Measurements from ENCODE around the gene CKS1B. TPM values are rescaled to one million over a fixed set of nuclear protein-coding genes. Genes with fewer than 3 reads are reported as not detected.

CKS1B gene
- total RNA-seq, 1 donor from 2014 or later, result 43.1 TPM

DNA sequence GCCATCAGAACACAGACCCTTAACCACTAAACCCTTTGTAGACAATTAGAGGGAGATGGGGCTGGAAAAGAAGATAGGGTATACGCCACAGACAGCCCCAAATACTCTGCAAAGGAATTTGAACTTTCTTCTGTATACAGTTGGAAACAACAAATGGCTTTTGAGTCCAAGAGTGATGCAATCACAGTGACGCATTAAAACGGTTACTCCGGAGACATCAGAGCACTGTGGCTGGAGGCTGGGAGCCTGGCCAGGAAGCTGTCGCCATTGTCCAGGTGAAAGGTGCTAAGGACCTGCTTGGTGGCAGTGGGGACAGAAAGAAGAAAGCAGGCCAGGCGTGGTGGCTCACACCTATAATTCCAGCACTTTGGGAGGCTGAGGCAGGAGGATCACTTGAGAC is 12.8 kb downstream of the CKS1B start:
- no peak for DNase-seq

DNA sequence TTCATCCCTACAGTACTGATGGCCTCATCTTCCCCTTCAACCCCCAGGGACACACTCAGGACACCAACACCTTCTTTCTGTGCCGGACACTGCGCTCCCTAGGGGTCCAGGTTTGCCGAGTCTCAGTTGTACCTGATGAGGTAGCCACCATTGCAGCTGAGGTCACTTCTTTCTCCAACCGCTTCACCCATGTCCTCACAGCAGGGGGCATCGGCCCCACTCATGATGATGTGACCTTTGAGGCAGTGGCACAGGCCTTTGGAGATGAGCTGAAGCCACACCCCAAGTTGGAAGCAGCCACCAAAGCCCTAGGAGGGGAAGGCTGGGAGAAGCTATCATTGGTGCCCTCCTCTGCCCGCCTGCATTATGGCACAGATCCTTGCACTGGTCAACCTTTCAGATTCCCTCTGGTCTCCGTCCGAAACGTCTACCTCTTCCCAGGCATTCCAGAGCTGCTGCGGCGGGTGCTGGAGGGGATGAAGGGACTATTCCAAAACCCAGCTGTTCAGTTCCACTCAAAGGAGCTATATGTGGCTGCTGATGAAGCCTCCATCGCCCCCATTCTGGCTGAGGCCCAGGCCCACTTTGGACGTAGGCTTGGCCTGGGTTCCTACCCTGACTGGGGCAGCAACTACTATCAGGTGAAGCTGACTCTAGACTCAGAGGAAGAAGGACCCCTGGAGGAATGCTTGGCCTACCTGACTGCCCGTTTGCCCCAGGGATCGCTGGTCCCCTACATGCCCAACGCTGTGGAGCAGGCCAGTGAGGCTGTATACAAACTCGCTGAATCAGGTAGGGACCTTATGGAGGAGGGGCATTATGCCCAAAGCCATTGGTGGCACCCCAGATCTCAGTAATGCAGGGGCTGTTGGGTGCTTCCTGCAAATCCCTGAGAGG is 13.8 kb downstream of the CKS1B start:
- DNase-seq, result no peak

DNA sequence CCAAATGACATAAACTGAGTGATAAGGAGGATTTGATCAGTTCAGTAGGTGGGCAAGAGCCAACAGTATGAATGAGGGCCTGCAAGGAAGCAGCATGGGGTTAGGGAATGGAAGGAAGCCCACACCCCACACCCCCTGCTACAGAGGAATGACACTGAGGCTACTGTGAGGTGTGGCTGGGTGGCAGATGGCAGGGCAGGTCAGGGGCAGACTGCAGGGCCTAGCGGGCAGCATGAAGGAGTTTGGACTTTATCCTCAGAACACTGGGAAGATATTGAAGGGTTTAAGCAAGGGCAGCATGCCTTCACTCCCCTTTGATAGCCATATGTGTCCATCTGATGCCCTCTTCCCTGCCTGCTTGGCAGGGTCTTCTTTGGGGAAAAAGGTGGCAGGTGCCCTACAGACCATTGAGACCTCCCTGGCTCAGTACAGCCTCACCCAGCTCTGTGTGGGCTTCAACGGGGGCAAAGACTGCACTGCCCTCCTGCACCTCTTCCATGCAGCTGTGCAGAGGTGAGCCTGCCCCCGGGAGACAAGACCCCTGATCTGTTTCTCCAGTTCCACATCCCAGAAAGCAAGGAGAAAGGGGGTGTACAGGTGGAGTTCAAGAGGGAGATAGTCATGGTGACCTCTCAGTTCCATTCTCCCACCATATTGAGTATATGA is 14.8 kb downstream of the CKS1B start:
- DNase-seq, result no peak

DNA sequence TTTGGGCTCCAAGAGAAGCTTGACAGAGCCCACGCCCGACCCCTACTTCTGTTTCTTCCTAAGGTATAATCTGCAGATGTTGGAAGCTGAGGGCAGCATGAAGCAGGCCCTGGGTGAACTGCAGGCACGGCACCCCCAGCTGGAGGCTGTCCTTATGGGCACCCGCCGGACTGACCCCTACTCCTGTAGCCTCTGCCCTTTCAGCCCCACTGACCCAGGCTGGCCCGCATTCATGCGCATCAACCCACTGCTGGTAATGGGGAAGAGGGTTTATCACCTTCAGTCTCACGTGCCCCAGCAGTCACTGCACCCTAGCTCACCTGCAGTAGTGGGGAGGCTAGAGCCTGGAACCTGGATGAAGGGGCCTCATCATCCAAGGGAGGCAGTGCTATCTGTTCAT is 15.8 kb downstream of the CKS1B start:
- no peak for DNase-seq

DNA sequence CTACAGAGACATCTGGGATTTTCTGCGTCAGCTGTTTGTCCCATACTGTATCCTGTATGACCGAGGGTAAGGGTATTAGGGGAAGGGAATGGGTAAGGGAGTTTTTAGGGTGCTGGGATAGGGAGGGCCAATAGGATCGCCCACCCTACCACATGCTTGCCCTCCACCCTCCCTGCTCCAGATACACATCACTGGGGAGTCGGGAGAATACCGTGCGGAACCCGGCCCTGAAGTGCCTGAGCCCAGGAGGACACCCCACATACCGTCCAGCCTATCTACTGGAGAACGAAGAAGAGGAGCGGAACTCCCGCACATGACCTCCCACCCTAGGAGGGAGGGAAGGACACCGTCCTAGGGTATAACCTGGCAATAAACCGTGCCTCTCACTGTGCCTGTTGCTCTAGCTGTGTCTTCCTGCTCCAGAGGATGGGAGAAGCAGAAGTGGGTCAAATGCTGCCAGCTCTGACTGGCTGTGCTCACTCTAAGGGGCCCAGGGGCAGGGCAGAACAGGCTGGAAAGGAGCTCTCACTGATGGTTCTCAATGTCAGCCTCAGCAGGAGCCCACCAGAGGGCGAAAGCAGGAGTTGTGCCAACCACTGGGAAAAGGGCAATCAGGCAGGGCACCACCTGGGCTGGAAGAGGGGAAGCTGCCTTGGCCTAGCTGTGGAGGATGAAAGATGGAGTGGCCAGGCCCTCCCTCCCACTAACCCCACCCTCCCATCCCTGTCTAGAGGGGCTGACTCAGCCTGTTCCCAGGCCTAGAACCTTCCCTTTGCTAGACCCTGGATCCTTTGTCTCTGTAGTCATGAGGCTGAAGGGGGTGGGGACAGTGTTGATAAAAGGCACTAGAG is 18.5 kb downstream of the CKS1B start:
- no peak for DNase-seq

DNA sequence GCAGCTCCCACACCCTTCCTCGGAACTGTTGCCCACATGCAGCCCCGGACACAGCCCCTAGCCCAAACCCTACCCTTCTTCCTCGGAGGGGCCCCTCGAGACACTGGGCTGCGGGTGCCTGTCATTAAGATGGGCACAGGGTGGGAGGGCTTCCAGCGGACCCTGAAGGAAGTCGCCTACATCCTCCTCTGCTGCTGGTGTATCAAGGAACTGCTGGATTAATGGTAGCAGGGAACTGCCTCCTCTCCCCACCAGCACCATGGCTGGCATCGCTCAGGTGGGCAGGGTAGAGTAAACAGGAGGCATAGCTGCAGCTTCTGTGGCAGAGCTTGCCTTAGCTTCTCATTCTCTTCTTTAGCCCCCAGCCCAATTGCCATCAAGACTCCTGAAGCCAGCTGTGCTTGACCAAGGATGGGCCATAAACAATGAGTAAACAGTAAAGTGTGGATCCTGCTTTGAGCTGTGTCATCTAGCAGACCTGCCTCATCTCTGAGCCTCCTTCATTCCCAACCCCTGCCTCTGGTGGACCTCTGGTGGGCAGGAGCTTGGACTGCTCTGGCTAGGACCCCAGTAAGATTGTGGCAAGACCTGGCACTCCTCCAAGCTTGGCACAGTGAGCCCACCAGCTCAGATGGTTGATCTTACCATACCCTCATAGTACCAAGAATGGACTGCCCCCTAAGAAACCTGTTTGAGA is 19.2 kb downstream of the CKS1B start, which contains the start of gene LENEP:
TSS of gene LENEP (plus strand) at position 15 of the 697 bp plus-strand sequence. CDS start at position 37, 22 bp downstream.
- DNase-seq, result no peak

DNA sequence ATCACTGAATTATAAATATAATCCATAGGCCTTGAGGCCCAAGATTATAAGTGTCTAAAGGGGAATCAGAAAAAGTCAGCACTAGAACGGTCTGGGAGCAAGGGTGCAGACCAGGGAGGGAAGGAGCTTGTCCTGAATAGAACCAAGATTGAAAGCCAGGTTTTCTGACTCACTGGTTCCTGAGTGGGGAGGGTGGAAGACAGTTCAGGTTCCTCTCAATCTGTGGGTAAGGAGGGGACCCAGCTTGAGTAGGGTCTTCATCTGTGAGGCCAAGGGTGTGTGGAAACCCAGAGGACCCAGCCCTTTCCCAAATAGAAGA is 19.7 kb downstream of the CKS1B start:
- DNase-seq, result no peak

DNA sequence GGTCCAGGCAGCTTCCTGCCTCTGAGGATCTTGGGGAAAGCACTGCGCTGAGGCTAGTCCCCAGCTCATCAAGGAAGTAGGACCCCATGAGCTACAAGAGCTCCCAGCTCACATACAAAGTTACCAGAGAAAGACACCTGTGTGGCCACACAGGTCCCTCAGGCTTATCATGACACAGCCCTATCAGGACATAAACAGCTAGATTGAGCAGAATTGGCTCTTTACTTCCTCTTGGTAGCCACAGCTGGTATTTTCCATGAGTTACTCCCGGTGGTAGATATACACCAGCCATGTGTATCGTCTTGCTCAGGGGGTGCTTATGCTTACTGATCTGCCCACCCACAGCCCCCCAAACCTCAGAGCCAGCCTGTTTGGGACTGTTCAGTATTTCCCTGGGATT is 20.1 kb downstream of the CKS1B start:
- DNase-seq, result no peak

DNA sequence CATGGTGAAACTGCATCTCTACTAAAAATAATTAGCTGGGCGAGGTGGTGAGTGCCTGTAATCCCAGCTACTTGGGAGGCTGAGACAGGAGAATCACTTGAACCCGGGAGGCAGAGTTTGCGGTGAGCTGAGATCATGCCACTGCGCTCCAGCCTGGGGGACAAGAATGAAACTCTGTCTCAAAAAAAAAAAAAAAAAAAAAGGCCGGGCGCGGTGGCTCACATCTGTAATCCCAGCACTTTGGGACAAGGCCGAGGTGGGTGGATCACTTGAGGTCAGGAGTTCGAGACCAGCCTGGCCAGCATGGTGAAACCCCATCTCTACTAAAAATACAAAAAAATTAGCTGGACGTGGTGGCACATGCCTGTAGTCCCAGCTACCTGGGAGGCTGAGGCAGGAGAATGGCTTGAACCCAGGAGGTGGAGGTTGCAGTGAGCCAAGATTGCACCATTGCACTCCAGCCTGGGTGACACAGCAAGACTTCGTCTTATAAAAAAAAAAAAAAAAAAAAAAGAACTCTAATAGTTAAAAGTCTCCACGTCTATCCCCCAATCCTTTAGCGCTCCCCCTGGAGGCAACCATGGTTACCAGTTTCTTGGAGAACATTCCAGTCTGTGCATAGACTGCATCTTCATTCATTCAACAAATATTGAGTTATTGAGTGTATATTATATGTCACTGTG is 21.0 kb downstream of the CKS1B start:
- DNase-seq, result peak; percentile 32

DNA sequence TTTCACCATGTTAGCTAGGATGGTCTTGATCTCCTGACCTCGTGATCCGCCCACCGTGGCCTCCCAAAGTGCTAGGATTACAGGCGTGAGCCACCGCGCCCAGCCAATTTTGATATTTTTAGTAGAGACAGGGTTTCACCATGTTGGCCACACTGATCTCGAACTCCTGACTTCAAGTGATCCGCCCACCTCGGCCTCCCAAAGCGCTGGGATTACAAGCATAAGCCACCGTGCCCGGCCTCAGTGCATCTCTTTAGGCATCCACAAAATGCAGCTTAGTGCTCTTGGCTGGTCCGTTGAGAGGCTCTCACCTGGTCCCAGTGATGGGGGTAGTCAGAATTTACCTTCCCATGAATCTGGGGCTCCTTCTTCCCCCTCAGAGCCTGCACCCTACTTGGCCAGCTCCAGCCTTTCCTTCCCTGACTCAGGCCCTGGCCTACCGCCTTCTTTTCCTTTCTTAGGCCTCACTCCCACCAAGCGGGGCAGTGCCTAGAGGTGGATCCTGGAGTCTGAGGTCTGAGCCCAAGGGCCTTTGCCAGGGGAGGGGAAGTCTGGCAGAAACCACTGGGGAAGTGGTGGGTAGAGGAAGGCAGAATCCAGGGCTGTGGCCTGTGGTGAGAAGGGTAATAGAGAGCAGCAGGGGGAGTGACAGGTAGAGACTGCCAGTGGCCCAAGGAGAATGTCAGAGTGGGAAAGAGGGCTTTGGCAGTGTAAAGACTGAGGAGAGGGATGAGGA is 22.7 kb downstream of the CKS1B start:
- no peak for DNase-seq

DNA sequence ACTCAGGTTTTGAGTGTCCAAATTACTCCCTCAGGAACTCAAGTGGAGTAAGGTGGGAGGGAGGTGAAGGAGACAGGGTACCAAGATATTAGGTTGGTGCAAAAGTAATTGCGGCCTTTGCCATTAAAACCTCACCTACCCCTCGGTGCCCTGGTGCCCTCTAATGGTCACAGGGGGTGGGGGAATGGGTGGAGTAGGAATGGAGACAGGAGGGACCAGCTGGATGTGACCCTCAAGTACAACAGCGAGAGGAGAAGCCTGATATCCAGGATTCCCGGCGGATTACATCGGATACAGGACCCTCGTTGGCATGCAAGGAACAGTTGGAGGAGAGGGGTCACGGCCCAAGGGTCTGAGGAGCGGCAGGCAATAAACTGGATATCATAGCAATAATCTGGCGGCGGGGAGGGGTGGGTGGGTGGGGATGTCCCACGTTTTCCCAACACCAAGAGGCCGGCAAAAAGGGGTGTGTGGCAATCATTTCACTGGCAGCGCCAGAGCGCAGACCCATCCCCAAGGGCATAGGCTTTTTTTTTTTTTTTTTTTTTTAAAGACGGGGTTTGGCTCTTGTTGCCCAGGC is 23.8 kb downstream of the CKS1B start:
- DNase-seq, result no peak

DNA sequence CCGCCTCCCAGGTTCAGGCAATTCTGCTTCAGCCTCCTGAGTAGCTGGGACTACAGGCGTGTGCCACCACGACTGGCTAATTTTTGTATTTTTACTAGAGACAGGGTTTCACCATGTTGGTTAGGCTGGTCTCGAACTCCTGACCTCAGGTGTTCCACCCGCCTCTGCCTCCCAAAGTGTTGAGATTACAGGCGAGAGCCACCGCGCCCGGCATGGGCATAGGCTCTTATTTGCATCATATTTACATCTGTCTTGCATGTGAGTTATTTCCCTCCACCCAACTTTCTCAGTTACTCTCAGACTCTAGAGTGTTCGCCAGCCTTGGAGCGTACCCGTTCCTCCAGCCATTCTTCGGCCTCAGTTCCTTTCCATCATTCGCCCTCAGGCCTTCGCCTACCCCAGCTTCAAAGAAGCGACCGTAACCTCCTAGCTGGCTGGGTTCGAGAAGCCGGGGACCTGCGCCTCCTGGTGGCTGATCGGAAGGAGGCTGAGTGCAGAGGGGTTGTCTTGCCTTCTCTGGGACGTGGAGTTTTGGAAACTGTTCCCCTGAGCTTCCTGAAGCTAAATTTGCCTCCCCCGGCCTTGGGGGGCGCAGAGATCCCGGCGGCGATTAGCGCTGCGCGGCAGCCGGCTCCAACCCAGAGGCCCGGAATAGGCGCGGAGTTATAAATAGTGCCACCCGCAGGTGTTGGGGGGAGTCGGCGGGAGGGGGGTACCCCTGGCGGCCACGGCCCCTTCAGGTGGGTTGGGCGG is 24.5 kb downstream of the CKS1B start:
- peak; percentile 71 for DNase-seq

DNA sequence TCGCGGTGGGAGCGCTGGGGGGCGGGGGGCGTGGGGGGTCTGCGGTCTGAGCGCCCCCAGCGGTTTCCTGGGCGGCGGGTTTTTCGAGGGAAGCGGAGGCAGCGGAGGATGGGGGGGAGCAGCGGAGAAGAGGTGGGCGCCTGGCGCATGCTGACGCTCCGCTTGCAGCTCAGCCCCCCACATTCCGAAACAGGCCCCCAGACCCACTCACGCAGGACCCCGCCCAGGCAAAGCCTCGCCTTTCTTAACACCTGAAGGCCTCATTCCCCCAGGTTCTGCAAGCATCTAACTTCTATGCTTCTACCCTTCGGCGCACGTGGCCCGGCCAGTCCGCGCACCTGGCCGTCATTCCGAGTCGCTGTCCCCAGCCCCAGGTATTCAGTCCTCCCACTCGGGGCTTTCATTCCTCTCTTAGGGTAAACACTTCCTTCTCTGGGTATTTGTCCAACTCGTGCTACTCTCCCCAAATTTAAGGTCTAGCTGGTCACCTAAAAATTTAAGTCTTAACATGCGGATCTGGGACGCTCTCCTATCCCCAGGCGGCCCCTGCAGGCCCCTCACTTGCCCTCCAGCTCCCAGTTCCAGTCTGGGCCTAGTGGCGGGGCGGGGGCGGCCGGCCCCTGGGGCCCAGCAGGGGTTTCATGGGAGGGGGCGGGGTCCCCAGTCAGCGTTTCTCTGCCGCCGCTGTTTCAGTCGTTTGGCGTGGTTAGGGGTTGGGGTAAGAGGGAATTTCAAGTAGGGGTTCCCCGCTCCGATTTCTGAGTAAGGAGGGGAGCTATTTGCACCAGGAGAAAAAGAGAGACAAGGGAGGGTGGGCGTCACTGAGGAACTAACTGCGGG is 25.3 kb downstream of the CKS1B start:
- DNase-seq, result peak; percentile 30

DNA sequence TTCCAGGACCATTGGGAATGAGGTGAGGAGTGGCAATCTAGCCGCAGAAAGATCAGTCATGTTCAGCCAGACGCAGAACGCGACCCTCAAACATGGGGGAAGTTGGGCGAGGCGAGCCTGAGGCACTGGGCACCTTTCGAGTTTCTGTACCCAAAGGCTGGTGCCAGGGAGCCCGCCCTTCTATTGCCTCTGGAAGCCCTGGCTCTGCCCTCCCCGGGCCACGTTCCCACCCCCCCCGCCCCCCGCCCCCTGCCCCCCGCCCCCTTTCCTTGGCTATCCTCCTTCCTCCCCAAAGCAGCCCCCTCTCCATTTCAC is 25.9 kb downstream of the CKS1B start:
- no peak for DNase-seq

DNA sequence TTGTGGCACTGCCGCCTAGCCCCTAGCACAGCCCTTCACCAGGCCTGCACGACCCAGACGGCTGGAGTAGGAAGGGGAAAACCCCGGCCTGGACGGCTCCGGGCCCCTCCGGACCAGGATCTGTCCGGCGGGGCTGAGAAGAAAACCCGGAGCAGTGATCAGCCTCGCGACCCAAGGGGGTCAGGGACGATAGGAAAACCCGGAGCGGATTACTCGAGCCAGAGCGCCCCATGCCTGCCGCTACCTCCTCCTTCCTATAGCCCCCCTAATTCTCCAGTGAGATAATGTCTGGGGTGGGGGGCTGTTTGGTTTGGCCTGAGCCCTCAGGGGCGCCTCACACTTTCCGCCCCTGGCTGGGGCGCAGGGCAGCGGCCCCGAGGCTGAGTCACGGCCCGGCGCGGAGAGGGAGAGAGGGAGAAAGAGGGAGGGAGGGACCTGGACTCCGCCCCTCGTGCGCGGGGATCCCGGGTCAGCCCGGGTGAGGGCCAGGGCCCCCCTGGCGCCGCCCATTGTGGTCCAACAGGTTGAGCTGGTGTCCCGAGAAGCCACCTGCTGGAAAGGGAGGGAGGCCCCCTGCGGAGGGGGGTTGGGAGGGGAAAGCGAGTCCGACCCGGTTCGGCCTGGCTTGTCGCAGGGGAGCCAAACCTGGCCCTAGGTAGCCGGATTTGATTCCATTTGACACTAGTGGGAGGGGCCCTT is 26.4 kb downstream of the CKS1B start:
- peak; percentile 80 for DNase-seq

DNA sequence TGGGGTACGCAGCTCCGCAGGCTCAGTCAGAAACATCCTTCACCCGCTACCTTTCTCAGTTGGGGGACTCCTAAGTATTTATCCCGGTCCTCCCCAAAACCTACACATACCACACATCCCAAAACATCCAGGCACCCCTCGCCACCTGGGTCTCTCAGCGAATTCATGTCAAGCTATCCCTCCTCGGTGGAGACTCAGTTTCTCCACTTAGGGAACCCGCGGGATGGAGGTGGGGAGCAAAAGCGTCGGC is 26.9 kb downstream of the CKS1B start:
- DNase-seq, result no peak

DNA sequence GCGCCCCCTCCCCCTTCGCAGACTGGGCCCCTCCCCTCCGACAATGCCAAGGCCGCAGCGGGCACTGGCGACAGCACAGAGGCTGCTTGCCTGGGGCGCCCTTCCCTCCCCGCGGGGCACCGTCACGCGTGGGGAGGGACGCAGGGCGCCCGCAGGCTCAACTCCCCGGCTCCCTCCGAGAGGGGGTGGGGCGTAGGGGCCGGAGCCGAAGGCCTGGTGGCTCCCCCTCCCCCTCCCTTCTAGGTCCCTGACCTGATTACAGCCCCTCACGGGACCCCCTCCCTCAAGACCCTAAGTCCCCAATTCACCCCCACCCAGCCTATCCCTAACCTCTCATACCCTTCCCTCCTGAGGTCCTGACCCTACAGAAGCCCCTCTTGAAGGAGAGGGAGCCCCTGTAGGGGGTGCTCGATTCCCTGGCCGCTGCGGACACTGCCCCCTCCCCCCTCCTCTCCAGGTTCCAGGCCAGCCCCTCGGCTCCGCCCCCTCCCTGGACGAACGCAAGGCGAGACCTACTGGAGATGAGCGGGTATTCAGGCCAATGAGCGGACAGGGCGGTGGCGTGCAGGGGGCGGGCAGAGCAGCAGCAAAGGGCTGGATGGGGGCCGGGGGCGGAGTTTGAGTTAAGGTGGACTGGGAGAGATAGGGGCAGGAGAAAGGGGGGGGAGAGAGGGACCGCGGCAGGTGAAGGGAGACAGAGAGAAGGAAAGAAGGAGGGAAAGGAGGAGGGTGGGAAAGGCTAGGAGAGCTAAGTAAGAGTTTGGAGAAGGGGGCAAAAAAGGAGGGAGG is 27.4 kb downstream of the CKS1B start:
- peak; percentile 98 for DNase-seq
